Spleen (tissue), 7 donors: Measurements from ENCODE around the gene LIN7B.
"Not testable (repeated sequence)": the region's sequence is repeated elsewhere in the genome, so short reads cannot be mapped to it uniquely, and the experiment has no call there.

Experiments
- POLR2A ChIP-seq, 3 donors: fragments of 450-650 bp; IDR thresholded peaks; one replicate each; pipeline ENCODE4 v1.5.1; 2017; ENCODE audit warnings: antibody characterized with exemption in 3 of 3, mild to moderate bottlenecking in 1 of 3
- TF ChIP-seq, protein P1 (sequence below), 11 experiments: fragments of 200-600 bp in 7 of 11; fragments of 450-650 bp in 4 of 11; sonication (generic) in 4 of 11; IDR thresholded peaks in 8 of 11; conservative IDR thresholded peaks in 3 of 11; 1 replicate in 7 of 11; 2 replicates in 4 of 11; pipeline versions ENCODE4 v1.4.0 to v1.8.0; 2016 to 2021; ENCODE audit warnings: antibody characterized with exemption in 11 of 11, inconsistent platforms in 4 of 11, mild to moderate bottlenecking in 1 of 11
- donor health status: DM: no; HTN: no; CAD: no; lungs with moderate emphysema.
- donor health status: DM: no; HTN: no; CAD: no.
- donor health status: DM: no; HTN: no; CAD: no.

DNA sequence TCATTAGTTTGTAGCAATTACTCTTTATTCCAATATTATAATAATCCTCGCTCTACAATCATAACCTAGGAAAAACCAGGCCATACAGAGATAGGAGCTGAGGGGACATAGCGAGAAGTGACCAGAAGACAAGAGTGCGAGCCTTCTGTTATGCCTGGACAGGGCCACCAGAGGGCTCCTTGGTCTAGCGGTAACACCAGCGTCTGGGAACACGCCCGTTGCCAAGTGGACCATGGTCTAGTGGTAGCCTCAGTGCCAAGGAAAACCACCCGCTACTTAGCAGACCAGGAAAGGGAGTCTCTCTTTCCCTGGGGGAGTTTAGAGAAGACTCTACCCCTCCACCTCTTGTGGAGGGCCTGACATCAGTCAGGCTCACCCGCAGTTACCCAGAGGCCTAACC is 39.3 kb upstream of the LIN7B start:
- TF ChIP-seq, protein P1, sequence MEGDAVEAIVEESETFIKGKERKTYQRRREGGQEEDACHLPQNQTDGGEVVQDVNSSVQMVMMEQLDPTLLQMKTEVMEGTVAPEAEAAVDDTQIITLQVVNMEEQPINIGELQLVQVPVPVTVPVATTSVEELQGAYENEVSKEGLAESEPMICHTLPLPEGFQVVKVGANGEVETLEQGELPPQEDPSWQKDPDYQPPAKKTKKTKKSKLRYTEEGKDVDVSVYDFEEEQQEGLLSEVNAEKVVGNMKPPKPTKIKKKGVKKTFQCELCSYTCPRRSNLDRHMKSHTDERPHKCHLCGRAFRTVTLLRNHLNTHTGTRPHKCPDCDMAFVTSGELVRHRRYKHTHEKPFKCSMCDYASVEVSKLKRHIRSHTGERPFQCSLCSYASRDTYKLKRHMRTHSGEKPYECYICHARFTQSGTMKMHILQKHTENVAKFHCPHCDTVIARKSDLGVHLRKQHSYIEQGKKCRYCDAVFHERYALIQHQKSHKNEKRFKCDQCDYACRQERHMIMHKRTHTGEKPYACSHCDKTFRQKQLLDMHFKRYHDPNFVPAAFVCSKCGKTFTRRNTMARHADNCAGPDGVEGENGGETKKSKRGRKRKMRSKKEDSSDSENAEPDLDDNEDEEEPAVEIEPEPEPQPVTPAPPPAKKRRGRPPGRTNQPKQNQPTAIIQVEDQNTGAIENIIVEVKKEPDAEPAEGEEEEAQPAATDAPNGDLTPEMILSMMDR (IDR thresholded peaks at IDR 0.05 in 8 of 11, conservative IDR thresholded peaks at IDR 0.05 in 3 of 11): peak; percentile 43 to 75 (median 63)
- not testable (repeated sequence) for TF ChIP-seq POLR2A (IDR thresholded peaks at IDR 0.05)
